HG03045 (cell line): Measurements from ENCODE around the gene ULK1.

ENCODE experiments used
- ATAC-seq: cut with Tn5 transposase; IDR thresholded peaks from one replicate; pipeline ENCODE4 v1.9.1; 2021; ENCODE audit warnings: mild to moderate bottlenecking, moderate library complexity; ENCODE audit not compliant: unreplicated experiment

Gene ULK1

GRCh38 chr12:131907379-131908091 lies 13.1 kb downstream of the ULK1 start:
- ATAC-seq, result no peak

GRCh38 chr12:131908092-131909080 lies 14.0 kb downstream of the ULK1 start:
- ATAC-seq, result no peak

GRCh38 chr12:131909081-131909751 lies 14.8 kb downstream of the ULK1 start:
- no peak for ATAC-seq

- no peak for ATAC-seq
Measured at GRCh38 chr12:131909752-131910219, 15.4 kb downstream of the ULK1 start.

GRCh38 chr12:131910302-131911027 lies 16.0 kb downstream of the ULK1 start:
- ATAC-seq, result no peak

- ATAC-seq, result no peak
Measured at GRCh38 chr12:131911028-131911650, 16.7 kb downstream of the ULK1 start.

GRCh38 chr12:131911851-131912477 lies 17.5 kb downstream of the ULK1 start:
- no peak for ATAC-seq

GRCh38 chr12:131912518-131913274 lies 18.3 kb downstream of the ULK1 start:
- ATAC-seq, result no peak

- no peak for ATAC-seq
Measured at GRCh38 chr12:131913666-131914065, 19.2 kb downstream of the ULK1 start.

- no peak for ATAC-seq
Measured at GRCh38 chr12:131914179-131914702, 19.8 kb downstream of the ULK1 start.

- ATAC-seq, result no peak
Measured at GRCh38 chr12:131915000-131915689, 20.7 kb downstream of the ULK1 start.

- no peak for ATAC-seq
Measured at GRCh38 chr12:131915823-131916222, 21.4 kb downstream of the ULK1 start.

- ATAC-seq, result no peak
Measured at GRCh38 chr12:131916306-131917138, 22.1 kb downstream of the ULK1 start.

- ATAC-seq, result no peak
Measured at GRCh38 chr12:131917139-131917710, 22.8 kb downstream of the ULK1 start.

GRCh38 chr12:131917711-131918306 lies 23.4 kb downstream of the ULK1 start:
- ATAC-seq, result no peak

GRCh38 chr12:131918311-131919050 lies 24.1 kb downstream of the ULK1 start:
- no peak for ATAC-seq
